Stimulated activated naive CD8-positive, alpha-beta T cell treated with anti-CD3 and anti-CD28 coated beads, Interleukin-15, Interleukin-2, amounts not matched to agents 100 ng/mL and 50 ng/mL, for 24 hours (primary cell): Measurements from ENCODE around the gene SRP54.
"Not testable (repeated sequence)": the region's sequence is repeated elsewhere in the genome, so short reads cannot be mapped to it uniquely, and the experiment has no call there.

Experiments
- H3K27ac Mint-ChIP-seq: one replicate; pipeline ENCODE4 v1.8.0; 2021; ENCODE audit warnings: mild to moderate bottlenecking, mixed read lengths
- H3K27me3 Mint-ChIP-seq: one replicate; pipeline ENCODE4 v1.8.0; 2021; ENCODE audit warnings: mixed read lengths
- H3K36me3 Mint-ChIP-seq: one replicate; pipeline ENCODE4 v1.8.0; 2021; ENCODE audit warnings: low read depth, mixed read lengths
- H3K4me1 Mint-ChIP-seq: one replicate; pipeline ENCODE4 v1.8.0; 2021; ENCODE audit warnings: low read depth, mixed read lengths
- H3K4me3 Mint-ChIP-seq: one replicate; pipeline ENCODE4 v1.8.0; 2021; ENCODE audit warnings: mild to moderate bottlenecking, mixed read lengths
- H3K9me3 Mint-ChIP-seq: one replicate; pipeline ENCODE4 v1.8.0; 2021; ENCODE audit warnings: mixed read lengths

The SRP54 gene

DNA sequence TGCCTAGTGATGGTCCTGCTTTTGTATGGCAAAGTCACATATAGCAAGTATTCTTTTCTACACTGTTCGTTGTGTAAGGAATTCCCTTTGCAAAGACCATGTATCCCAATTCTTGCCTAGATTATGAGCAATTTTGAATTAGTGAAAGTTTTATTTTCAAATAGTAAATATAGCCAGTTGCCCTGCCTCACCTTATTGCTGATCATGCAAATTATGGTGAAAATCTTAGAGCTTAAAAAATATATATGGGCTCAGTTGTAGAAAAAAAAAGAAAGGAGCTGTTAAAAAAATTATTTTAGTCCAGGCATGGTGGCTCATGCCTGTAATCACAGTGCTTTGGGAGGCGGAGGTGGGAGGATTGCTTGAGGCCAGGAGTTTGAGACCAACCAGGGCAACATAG is 18.8 kb downstream of the SRP54 start:
- Mint-ChIP-seq H3K27ac (no peak overlapping the region), H3K27me3 (no peaks in the 10 kb centered on the region), H3K4me3 (no peak overlapping the region), H3K36me3 (peaks cover 57% of the 10 kb centered on the region), H3K4me1 (no peaks in the 10 kb centered on the region), H3K9me3 (no peaks in the 10 kb centered on the region)

DNA sequence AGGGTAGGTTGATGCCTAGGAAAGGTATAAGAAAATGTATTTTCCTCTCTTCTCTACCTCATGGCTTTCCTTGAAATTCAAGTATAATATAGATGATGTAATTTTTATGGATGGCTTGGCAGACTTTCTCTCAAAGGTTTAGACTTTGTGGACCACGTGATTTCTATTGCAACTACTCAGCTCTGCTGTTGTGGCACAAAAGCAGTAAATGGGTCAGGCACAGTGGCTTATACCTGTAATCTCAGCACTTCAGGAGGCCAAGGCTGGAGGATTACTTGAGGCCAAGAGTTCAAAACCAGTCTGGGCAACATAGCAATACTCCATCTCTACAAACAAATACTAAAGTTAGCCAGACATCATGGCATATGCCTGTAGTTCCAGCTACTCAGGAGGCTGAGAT is 22.0 kb downstream of the SRP54 start:
- H3K27me3 Mint-ChIP-seq = no peaks in the 10 kb centered on the region
- H3K9me3 Mint-ChIP-seq = no peaks in the 10 kb centered on the region
- H3K4me1 Mint-ChIP-seq = no peaks in the 10 kb centered on the region
- peaks cover 57% of the 10 kb centered on the region for H3K36me3 Mint-ChIP-seq
- H3K4me3 Mint-ChIP-seq = no peak overlapping the region
- no peak overlapping the region for H3K27ac Mint-ChIP-seq

DNA sequence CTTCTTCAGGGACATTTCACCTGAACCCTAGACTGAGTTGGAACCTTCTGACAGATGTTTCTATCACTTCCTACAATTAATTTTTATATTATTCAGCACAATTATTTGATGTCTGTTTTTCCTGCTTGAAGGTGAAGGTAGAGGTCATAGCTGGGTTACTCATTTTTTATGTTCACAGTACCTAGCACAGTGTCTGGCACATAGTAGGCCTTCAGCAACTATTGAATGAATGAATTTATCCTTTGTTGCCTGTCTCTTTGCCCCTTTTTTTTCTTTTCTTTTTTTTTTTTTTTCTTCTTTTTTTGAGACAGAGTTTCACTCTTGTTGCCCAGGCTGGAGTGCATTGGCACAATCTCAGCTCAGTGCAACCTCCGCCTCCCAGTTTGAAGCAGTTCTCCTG is 33.8 kb downstream of the SRP54 start:
- Mint-ChIP-seq H3K9me3 (no peaks in the 10 kb centered on the region), H3K4me3 (no peak overlapping the region), H3K27me3 (no peaks in the 10 kb centered on the region), H3K36me3 (peaks cover 80% of the 10 kb centered on the region), H3K4me1 (no peaks in the 10 kb centered on the region), H3K27ac (peak overlapping the region; percentile 2)

DNA sequence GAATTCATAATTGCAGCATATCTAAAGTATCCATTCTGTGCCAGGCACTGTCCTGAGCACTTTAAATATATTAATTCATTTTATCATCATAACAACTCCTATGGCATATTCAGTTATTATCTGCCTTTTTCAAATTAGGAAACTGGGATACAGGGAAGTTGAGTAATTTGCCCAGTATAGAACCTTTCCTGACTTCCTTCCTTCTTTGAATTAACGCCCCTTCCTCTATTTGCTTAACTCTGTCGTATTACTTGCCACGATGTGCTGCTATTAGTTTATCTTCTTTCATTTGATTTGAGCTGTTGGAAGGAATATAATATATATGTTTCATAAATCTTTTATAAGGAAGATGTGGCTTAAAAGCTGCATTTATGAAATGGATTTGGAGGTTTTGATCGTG is 37.9 kb downstream of the SRP54 start:
- H3K36me3 Mint-ChIP-seq = peaks cover 77% of the 10 kb centered on the region
- no peaks in the 10 kb centered on the region for H3K9me3 Mint-ChIP-seq
- no peak overlapping the region for H3K27ac Mint-ChIP-seq
- H3K27me3 Mint-ChIP-seq = no peaks in the 10 kb centered on the region
- H3K4me3 Mint-ChIP-seq = no peak overlapping the region
- no peaks in the 10 kb centered on the region for H3K4me1 Mint-ChIP-seq

DNA sequence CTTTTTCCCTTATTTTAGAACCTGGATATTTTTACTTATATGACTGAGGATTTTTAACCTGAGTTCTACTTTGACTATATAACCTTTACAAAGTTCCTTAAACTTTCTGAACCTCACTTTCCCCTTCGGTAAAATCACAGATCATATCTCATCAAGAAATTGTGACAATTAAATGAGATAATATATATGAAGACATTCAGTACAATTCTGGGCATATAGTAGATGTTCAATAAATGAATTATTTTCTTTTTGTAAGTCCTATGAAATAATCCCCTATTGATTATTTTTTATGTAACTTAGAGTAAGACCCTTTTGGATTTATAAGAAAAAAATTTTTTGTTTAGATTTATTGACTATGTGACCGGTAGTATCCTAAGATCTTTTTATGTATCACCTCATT is 45.6 kb downstream of the SRP54 start:
- no peaks in the 10 kb centered on the region for H3K27me3 Mint-ChIP-seq
- H3K27ac Mint-ChIP-seq = no peak overlapping the region
- no peak overlapping the region for H3K4me3 Mint-ChIP-seq
- H3K36me3 Mint-ChIP-seq = peaks cover 75% of the 10 kb centered on the region
- H3K4me1 Mint-ChIP-seq = no peaks in the 10 kb centered on the region
- peaks cover 2% of the 10 kb centered on the region for H3K9me3 Mint-ChIP-seq

DNA sequence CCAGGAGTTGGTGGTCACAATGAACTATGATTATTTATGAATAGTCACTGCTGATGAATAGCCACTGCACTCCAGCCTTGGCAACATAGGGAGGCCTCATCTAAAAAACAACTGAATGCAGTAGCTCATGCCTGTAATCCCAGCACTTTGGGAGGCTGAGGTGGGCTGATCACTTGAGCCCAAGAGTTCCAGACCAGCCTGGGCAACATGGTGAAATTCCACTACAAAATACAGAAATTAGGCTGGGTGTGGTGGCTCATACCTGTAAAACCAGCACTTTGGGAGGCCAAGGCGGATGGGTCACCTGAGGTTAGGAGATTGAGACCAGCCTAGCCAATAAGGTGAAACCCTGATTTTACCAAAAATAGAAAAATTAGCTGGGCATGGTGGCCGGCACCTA is 49.8 kb downstream of the SRP54 start:
- peaks cover 19% of the 10 kb centered on the region for H3K9me3 Mint-ChIP-seq
- H3K4me3 Mint-ChIP-seq = no peak overlapping the region
- no peaks in the 10 kb centered on the region for H3K4me1 Mint-ChIP-seq
- no peak overlapping the region for H3K27ac Mint-ChIP-seq
- no peaks in the 10 kb centered on the region for H3K27me3 Mint-ChIP-seq
- peaks cover 67% of the 10 kb centered on the region for H3K36me3 Mint-ChIP-seq

DNA sequence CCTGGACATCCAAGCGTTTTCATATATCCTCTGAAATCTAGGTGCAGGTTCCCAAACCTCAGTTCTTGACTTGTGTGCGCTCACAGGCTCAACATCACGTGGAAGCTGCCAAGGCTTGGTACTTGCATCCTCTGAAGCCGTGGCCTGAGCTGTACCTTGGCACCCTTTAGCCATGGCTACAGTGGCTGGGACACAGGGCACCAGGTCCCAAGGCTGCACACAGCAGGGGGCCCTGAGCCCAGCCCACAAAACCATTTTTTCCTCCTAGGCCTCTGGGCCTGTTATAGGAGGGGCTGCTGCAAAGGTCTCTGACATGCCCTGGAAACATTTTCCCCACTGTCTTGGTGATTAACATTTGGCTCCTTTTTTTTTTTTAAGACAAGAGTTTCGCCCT is 51.6 kb downstream of the SRP54 start:
- Mint-ChIP-seq H3K4me3 (no peak overlapping the region), H3K4me1 (no peaks in the 10 kb centered on the region), H3K27me3 (no peaks in the 10 kb centered on the region), H3K9me3 (peaks cover 19% of the 10 kb centered on the region), H3K36me3 (peaks cover 51% of the 10 kb centered on the region), H3K27ac (no peak overlapping the region)

DNA sequence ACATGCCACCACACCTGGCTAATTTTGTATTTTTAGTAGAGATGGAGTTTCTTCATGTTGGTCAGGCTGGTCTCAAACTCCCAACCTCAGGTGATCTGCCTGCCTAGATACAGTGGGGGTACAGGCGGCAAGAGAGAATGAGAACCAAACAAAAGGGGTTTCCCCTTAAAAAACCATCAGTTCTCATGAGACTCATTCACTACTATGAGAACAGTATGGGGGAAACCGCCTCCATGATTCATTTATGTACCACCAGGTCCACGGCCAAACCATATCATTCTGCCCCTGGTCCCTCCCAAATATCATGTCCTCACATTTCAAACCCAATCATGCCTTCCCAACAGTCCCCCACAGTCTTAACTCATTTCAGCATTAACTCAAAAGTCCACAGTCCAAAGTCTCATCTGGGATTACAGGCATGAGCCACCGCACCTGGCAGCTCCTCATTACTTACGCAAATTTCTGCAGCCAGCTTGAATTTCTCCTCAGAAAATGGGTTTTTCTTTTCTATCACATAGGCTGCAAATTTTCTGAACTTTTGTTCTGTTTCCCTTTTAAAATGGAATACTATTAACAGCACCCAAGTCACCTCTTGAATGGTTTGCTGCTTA is 52.3 kb downstream of the SRP54 start:
- H3K9me3 Mint-ChIP-seq = peaks cover 19% of the 10 kb centered on the region
- H3K4me3 Mint-ChIP-seq, H3K27me3 Mint-ChIP-seq, H3K27ac Mint-ChIP-seq, H3K4me1 Mint-ChIP-seq: not testable (repeated sequence)
- peaks cover 48% of the 10 kb centered on the region for H3K36me3 Mint-ChIP-seq

DNA sequence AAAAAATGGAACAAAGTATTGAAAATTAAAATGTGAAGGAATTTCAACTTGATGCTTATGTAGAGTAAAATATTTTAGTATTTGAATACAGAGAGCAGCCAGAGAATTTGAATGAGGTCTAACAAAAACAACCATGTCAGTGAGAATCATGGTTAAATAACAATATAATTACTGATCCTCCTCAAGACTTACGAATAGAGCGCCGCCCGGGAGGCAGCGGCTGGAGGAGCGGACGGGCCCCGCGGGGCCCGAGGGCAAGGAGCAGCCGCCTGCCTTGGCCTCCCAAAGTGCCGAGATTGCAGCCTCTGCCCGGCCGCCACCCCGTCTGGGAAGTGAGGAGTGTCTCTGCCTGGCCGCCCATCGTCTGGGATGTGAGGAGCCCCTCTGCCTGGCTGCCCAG is 55.5 kb downstream of the SRP54 start:
- H3K4me1 Mint-ChIP-seq, H3K27ac Mint-ChIP-seq, H3K27me3 Mint-ChIP-seq, H3K4me3 Mint-ChIP-seq: not testable (repeated sequence)
- Mint-ChIP-seq H3K9me3 (peaks cover 18% of the 10 kb centered on the region), H3K36me3 (peaks cover 24% of the 10 kb centered on the region)

DNA sequence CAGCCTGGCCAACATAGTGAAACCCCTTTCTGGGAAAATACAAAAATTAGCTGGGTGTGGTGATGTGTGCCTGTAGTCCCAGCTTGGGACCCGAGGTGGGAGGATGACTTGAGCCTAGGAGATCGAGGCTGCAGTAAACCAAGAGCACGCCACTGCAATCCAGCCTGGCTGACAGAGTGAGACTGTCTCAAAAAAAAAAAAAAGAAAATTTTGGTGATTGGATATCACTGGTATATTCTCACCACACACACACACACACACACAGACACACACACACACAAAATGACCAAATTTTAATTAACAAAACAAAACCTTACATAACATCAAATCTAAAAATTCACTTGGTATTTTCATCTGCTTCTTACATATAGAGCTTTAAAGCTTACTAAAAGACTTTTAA is 59.8 kb downstream of the SRP54 start:
- Mint-ChIP-seq H3K4me1 (peaks cover 17% of the 10 kb centered on the region), H3K9me3 (no peaks in the 10 kb centered on the region), H3K36me3 (peaks cover under 1% of the 10 kb centered on the region), H3K4me3 (no peak overlapping the region), H3K27me3 (no peaks in the 10 kb centered on the region), H3K27ac (peak overlapping the region; percentile 2)

DNA sequence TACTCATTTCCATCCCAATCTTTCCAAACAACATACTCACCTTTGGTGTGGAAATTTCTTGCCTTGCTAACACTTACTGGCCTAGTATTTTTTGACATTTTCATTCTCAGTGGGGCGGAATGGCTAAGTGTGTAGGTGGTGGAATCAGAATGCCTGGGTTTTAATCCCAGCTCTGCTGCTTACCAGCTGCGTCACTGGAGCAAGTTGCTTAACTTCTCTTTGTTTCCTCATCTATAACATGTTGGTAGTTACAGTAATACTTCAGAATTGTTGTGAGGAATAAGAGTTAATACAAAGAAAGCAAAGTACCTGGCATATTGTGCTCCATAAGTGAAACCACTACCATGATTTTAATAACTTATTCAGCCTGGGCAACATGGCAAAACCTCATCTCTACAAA is 60.3 kb downstream of the SRP54 start:
- H3K9me3 Mint-ChIP-seq = no peaks in the 10 kb centered on the region
- H3K27ac Mint-ChIP-seq = peak overlapping the region; percentile 2
- no peak overlapping the region for H3K4me3 Mint-ChIP-seq
- no peaks in the 10 kb centered on the region for H3K27me3 Mint-ChIP-seq
- H3K36me3 Mint-ChIP-seq = peaks cover 5% of the 10 kb centered on the region
- H3K4me1 Mint-ChIP-seq = peaks cover 21% of the 10 kb centered on the region

DNA sequence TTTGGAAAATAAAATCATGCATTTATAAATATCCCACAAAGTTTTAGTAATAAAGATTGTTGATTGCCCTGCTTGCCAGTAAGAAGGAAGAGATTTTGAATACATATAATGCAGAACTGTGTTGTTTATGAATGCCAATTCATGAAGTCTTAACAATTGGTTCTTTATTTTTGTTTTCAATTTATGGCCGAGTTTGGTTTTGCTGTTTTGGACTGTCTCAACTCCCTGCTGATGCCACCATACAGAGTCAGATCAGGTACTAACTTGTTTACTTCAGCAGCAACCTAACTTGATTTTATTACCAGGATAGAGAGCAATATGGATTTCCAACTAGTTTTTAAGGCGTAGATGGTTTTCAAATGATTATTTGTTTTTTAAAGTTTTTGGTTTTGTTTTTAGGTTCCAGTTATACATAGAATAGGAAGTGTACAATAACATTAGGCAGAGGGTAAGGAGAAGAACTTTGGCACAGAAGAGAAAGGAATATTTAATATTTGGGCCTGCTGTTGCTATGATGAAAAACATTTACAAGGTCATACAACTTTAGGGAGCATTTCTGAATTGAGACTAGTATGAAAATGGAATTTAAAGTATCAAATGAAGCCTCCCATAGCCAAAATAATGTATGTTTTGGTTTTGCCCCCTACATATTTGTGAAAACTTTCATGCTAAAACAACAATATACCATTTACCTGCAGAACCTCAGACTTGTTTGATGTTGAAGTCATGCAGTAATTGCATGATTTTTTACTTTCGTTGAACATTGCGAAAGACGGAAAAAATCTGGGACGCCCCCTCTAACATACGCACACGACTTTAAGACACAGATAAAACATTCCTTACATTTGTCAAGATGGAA is 62.4 kb downstream of the SRP54 start:
- peak overlapping the region; percentile 99 for H3K4me3 Mint-ChIP-seq
- H3K27ac Mint-ChIP-seq = peak overlapping the region; percentile 98
- H3K36me3 Mint-ChIP-seq = peaks cover 20% of the 10 kb centered on the region
- no peaks in the 10 kb centered on the region for H3K9me3 Mint-ChIP-seq
- H3K4me1 Mint-ChIP-seq = peaks cover 24% of the 10 kb centered on the region
- H3K27me3 Mint-ChIP-seq = no peaks in the 10 kb centered on the region

DNA sequence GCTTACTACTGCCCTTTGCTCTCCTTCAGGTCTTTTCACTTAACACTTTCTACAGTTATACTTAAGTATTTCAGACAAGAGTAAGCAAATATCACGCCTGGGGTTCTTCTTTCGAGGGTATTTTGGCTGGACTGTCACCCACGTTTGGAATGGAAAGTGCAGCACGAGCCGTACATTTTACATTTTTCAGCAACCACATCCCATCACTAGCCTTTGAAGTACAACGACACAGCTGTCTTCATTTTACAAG is 62.9 kb downstream of the SRP54 start:
- Mint-ChIP-seq H3K4me3 (peak overlapping the region; percentile 99), H3K4me1 (peaks cover 27% of the 10 kb centered on the region), H3K27ac (peak overlapping the region; percentile 98), H3K36me3 (peaks cover 24% of the 10 kb centered on the region), H3K27me3 (no peaks in the 10 kb centered on the region), H3K9me3 (no peaks in the 10 kb centered on the region)

DNA sequence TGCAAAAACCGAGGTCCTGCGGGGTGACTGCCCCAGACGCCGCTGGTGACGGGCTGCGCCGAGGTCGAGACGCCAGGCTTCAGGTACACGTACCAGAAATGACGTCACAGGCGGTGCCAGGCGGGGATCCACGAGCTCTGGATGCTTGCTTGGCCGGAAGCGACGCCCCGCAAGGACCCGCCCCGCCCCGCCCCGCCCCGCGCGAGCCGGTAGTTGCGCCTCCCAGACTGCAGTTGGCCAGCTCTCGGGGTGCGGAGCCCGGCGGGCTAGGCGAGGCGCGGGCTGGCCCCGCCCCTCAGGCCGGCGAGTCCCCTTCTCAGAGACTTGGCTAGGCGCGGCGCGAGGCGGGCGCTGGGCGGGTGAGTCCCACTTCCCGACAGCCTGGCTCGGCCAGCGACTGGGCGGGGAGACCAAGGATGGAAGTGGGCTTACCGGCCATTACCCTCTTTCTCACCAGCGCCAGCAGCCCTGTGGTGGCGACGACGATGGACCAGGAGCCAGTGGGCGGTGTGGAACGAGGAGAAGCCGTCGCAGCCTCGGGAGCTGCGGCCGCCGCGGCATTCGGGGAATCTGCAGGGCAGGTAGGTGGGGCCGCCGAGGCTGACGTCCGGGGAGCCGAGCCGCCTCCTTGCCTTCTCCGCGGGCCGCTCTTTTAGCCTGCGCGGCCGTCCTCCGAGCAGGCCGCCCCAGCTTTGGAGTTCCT is 63.4 kb downstream of the SRP54 start, which contains the start of gene FAM177A1:
FAM177A1 (plus strand) TSS at position 225 of the 703 bp plus-strand sequence; CDS start at position 417, 192 bp downstream.
- Mint-ChIP-seq H3K27me3 (no peaks in the 10 kb centered on the region), H3K27ac (peak within 1 kb of the TSS; percentile 98), H3K4me1 (peaks cover 27% of the 10 kb centered on the region), H3K4me3 (peak within 1 kb of the TSS; percentile 99), H3K36me3 (peaks cover 28% of the 10 kb centered on the region), H3K9me3 (no peaks in the 10 kb centered on the region)

DNA sequence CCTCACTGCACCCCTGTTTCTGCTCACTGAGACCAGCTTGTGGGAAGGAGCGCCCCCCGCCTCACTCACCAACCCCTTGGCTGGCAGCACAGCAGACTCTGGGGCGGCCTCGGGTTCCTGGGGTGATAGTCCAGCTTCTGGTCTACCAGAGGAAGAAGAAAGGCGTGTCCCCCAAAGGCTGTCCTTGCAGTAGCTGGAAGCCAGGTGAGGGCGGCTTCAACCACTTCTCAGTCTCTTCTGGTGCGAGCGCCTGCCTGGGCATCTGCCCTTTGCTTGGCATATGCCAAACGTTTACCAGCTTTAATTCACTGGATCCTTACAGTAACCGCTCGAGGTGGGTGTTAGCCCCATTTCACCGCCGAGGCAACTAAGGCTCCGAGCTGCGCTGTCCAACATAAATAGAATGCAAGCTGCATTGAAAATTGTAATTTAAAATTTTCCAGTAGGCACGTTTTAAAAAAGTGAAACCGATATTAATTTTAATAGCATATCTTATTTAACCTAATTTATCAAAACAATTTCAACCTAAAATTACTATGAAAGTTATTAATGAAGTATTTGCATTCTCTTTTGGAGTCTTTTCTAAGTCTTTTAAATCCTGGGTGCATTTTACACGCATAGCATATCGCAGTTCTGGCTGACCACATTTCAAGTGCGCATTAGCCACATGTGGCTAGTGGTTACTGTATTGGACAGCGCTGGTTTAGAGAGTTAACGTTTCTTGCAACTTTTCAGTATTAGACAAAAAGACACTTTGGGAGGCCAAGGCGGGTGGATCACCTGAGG is 64.2 kb downstream of the SRP54 start:
- Mint-ChIP-seq H3K27me3 (no peaks in the 10 kb centered on the region), H3K36me3 (peaks cover 34% of the 10 kb centered on the region), H3K4me3 (peak overlapping the region; percentile 93), H3K4me1 (peaks cover 27% of the 10 kb centered on the region), H3K27ac (peak overlapping the region; percentile 92), H3K9me3 (no peaks in the 10 kb centered on the region)
